Measurements from ENCODE around the gene IFT80. TPM values are rescaled to one million over a fixed set of nuclear protein-coding genes. Genes with fewer than 3 reads are reported as not detected.

Gene IFT80
- total and polyA plus RNA-seq, 2 experiments from 2014 or later = 14.1 to 33.0 TPM

GRCh38 chr3:160374472-160374871, 24.6 kb downstream of the IFT80 start:
- H3F3A ChIP-seq (replicated peaks; ENCODE audit: low read depth) = no peaks in the 10 kb centered on the region
- H3K79me2 ChIP-seq (replicated peaks; ENCODE audit: insufficient read depth) = no peaks in the 10 kb centered on the region
- no peaks in the 10 kb centered on the region for H3K9me2 ChIP-seq (ENCODE audit: insufficient read depth)
- H3K4me3 Mint-ChIP-seq = no peak overlapping the region
- no peak overlapping the region for H3K4me3 ChIP-seq
- H3K4me1 Mint-ChIP-seq = peaks cover 3% of the 10 kb centered on the region
- no peak for DNase-seq (ENCODE audit: low spot score)
- no peak overlapping the region for H3K27ac ChIP-seq (ENCODE audit: low read depth)
- no peaks in the 10 kb centered on the region for H3K27me3 ChIP-seq (ENCODE audit: insufficient read depth)
- no peak overlapping the region for H3K4me2 ChIP-seq
- peaks cover 7% of the 10 kb centered on the region; the same call in 1 of the 3 replicates for H3K9me3 Mint-ChIP-seq
- no peaks in the 10 kb centered on the region for H4K20me1 ChIP-seq (replicated peaks; ENCODE audit: insufficient read depth)
- TF ChIP-seq CTCF (conservative IDR thresholded peaks at IDR 0.05; ENCODE audit: low read depth in 2 of 2) (no peak), JUNB (IDR thresholded peaks at IDR 0.05; ENCODE audit: unreplicated experiment) (no peak), ZNF331 (CRISPR knock-in tag; IDR thresholded peaks at IDR 0.05; ENCODE audit: low read depth) (no peak), ZNF462 (CRISPR knock-in tag; IDR thresholded peaks at IDR 0.05) (no peak), STAT1 (IDR thresholded peaks at IDR 0.05; ENCODE audit: unreplicated experiment) (no peak), ZNF114 (CRISPR knock-in tag; IDR thresholded peaks at IDR 0.05) (no peak), ETS1 (IDR thresholded peaks at IDR 0.05) (no peak), EZH2phosphoT487 (IDR thresholded peaks at IDR 0.05; ENCODE audit: unreplicated experiment) (no peak), EZH2 (IDR thresholded peaks at IDR 0.05; ENCODE audit: low read depth, unreplicated experiment) (no peak), CREB1 (CRISPR knock-in tag; IDR thresholded peaks at IDR 0.05; ENCODE audit: low read depth) (no peak), POLR2AphosphoS5 (IDR thresholded peaks at IDR 0.05; ENCODE audit: low read depth) (no peak), NANOG (IDR thresholded peaks at IDR 0.05; ENCODE audit: borderline replicate concordance) (no peak), REST (IDR thresholded peaks at IDR 0.05; ENCODE audit: unreplicated experiment) (no peak)
- ATAC-seq = no peak
- H2AFZ ChIP-seq = no peak overlapping the region
- H3K27me3 Mint-ChIP-seq (ENCODE audit: insufficient read depth, low read depth, poor library complexity) = no peaks in the 10 kb centered on the region
- no peak overlapping the region for H3K27ac Mint-ChIP-seq
- H3K4me1 ChIP-seq (ENCODE audit: insufficient read depth) = peaks cover 6% of the 10 kb centered on the region; the same call in 1 of the 2 replicates
- 0 out of 2 replicates have a peak, but pooled peaks cover 2% of the 10 kb centered on the region for H3K36me3 ChIP-seq (ENCODE audit: insufficient read depth)
- H3K36me3 Mint-ChIP-seq (ENCODE audit: low read depth) = peaks cover 25% of the 10 kb centered on the region

Measured in GM23338 (cell line).